ENCODE results near the gene ACR.

Gene ACR

DNA sequence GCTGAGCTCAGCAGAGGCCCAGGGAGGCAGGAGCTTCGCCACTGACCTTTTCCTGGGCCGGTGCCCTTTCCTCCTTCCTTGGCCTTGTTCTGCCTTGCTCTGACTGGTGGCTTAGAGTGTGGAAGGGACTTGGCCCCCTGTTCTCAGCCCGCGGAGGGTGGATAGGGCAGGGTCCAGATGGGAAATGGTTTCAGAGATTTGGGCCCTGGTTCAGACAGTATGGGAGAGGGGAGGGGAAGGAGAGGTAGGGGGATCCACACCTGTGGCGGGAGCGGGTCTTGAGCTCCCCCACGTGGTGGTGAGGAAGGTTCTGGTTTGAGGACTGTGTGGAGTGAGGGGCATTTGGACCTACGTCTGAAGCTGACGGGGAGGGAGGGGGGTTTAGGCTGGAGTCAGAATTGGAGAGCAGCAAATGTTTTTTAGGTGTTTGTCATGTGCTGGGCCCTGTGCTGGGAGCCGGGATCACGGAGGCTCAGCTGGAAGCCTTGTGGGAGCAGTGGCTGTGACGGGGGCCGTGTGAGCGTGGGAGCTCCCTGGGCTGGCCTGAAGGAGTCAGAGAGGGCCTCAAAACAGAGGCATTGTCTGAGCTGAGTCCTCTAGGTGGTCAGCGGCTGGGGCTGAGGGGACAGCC, 38.1 kb upstream of the ACR start:
- no peak overlapping the region for H3K4me3 ChIP-seq (ENCODE audit: low read length)
- no peak for TF ChIP-seq ZNF274 (IDR thresholded peaks at IDR 0.05; ENCODE audit: low read depth, low read length)

GRCh38 chr22:50700387-50701075, 37.5 kb upstream of the ACR start:
- TF ChIP-seq ZNF274 (IDR thresholded peaks at IDR 0.05; ENCODE audit: low read depth, low read length), result no peak
- no peak overlapping the region for H3K4me3 ChIP-seq (ENCODE audit: low read length)

DNA sequence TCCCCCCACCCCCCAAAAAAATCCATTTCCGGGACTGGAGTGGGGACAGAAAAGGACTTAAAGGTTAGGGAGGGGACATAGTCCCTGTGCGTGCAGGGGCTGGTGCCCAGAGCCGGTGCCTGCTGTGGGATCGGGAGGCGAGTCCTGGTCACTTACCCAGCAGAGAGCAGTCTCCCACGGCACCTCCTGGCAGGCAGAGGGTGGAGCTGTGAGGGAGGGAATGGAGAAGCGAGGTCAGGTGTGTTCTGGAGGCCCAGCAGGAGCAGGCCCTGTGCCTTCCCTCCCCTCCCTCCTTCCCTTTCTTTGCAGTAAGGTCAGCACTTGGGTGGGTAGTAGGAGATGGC, 37.0 kb upstream of the ACR start:
- TF ChIP-seq ZNF274 (IDR thresholded peaks at IDR 0.05; ENCODE audit: low read depth, low read length), result no peak
- no peak overlapping the region for H3K4me3 ChIP-seq (ENCODE audit: low read length)

GRCh38 chr22:50701428-50702154, 36.4 kb upstream of the ACR start:
- no peak for TF ChIP-seq ZNF274 (IDR thresholded peaks at IDR 0.05; ENCODE audit: low read depth, low read length)
- no peak overlapping the region for H3K4me3 ChIP-seq (ENCODE audit: low read length)

DNA sequence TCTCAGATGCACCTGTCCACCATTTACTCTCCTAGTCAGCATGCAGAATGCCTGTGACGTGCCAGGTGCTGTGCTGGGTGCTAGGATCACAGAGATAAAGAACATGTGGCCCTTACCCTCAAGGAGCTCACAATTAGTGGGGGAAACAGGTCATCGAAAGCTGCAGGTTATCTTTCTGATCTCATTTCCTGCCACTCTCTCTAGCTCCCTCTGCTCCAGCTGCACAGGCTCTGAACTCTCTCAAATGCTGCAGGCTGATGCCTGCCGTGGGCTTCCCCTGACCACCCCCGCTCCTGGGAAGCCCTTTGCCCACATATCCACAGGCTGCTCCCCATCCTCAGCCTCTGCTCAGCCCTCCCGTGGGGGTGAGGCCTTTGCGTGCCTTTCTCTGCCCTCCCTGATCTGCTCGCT, 35.7 kb upstream of the ACR start:
- TF ChIP-seq ZNF274 (IDR thresholded peaks at IDR 0.05; ENCODE audit: low read depth, low read length), result no peak
- no peak overlapping the region for H3K4me3 ChIP-seq (ENCODE audit: low read length)

- TF ChIP-seq ZNF274 (IDR thresholded peaks at IDR 0.05; ENCODE audit: low read depth, low read length), result no peak
- H3K4me3 ChIP-seq (ENCODE audit: low read length), result no peak overlapping the region
Measured at GRCh38 chr22:50702821-50703725, 34.9 kb upstream of the ACR start.

GRCh38 chr22:50703726-50704509, 34.1 kb upstream of the ACR start:
- H3K4me3 ChIP-seq (ENCODE audit: low read length), result no peak overlapping the region
- no peak for TF ChIP-seq ZNF274 (IDR thresholded peaks at IDR 0.05; ENCODE audit: low read depth, low read length)

DNA sequence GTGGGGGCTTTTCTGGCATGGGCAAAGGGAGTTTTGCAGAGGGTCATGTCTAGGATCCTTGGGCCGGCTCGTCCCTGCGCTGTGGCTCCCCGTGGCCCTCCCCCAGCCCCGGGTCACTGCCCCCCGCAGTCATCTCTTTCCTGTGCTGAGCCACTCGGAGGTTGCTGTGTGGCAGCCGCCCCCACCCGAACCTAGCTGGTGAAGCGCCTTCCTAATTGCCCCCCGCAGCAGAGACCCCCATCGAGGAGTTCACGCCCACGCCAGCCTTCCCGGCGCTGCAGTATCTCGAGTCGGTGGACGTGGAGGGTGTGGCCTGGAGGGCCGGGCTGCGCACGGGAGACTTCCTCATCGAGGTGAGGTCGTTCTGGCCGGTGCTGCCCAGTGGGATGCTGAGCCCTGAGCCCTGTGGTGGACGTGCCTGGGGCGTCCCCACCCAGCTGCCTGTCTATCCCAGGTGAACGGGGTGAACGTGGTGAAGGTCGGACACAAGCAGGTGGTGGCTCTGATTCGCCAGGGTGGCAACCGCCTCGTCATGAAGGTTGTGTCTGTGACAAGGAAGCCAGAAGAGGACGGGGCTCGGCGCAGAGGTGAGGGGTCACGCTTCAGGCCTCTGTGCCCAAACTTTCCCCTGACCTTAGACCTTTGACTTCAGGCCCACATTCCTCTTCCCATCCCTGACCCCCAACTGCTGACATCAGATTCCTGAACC, 33.3 kb upstream of the ACR start:
- H3K4me3 ChIP-seq (ENCODE audit: low read length), result no peak overlapping the region
- no peak for TF ChIP-seq ZNF274 (IDR thresholded peaks at IDR 0.05; ENCODE audit: low read depth, low read length)

- H3K4me3 ChIP-seq (ENCODE audit: low read length), result no peak overlapping the region
- no peak for TF ChIP-seq ZNF274 (IDR thresholded peaks at IDR 0.05; ENCODE audit: low read depth, low read length)
Measured at GRCh38 chr22:50705219-50705691, 32.7 kb upstream of the ACR start.

- no peak for TF ChIP-seq ZNF274 (IDR thresholded peaks at IDR 0.05; ENCODE audit: low read depth, low read length)
- no peak overlapping the region for H3K4me3 ChIP-seq (ENCODE audit: low read length)
Measured at GRCh38 chr22:50705851-50706351, 32.1 kb upstream of the ACR start.

DNA sequence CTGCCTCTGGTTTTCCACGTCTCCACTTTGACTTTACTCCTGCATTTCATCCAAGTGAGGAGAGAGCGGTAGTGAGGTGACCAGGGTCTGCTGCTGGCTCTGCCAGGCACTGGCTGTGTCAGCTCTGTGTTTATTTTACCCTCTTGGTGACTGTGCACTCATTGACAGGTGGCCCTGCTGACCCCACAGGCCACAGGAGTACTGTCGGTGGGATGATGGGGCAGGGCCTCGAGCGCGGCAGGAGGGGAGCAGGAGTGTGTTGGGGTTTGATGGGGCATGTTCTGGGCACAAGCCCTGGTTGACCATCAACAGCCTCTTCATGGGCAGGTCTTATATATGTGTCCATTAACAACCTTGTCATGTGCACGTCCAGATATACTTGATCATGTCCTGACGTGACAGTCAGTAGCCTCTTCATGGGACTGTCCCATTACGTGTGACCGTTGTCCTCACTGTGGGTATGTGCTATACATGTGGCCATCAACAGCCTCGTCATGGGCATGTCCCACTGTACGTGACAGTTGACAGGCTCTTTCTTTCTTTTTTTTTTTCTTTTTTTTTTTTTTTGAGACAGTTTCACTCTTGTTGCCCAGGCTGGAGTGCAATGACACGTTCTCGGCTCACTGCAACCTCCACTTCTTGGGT, 31.4 kb upstream of the ACR start:
- TF ChIP-seq ZNF274 (IDR thresholded peaks at IDR 0.05; ENCODE audit: low read depth, low read length), result no peak
- no peak overlapping the region for H3K4me3 ChIP-seq (ENCODE audit: low read length)

DNA sequence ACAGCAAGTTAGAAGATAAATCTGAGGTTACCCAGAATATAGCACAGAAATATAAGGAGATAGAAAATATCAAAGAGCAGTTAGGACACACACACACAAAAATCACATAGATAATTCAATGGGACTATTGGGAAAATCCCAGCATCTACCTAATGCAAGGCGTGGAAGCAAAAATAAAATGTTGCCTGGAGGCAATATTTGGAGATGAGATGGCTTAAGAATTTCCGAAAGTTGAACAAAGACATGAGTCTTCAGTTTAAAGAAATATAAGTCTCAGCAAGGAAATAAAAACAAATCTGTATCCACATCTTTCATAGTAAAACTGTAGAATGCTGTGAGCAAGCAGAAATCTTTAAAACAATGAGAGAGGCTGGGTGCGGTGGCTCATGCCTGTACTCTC, 29.5 kb upstream of the ACR start:
- no peak overlapping the region for H3K4me3 ChIP-seq (ENCODE audit: low read length)
- no peak for TF ChIP-seq ZNF274 (IDR thresholded peaks at IDR 0.05; ENCODE audit: low read depth, low read length)

Data from GM08714 (cell line).